Effector memory CD4-positive, alpha-beta T cell (primary cell): ENCODE measurements around the gene KRTAP10-7.
"Not testable (repeated sequence)": the region's sequence is repeated elsewhere in the genome, so short reads cannot be mapped to it uniquely, and the experiment has no call there.

Experiments
- DNase-seq, 3 donors: peaks; one replicate each; pipeline ENCODE4 v3.0.0-alpha.2; 2020
- H3K27ac ChIP-seq: 2 replicates; pipeline ENCODE4 v1.7.0; 2013; ENCODE audit warnings: mild to moderate bottlenecking, low read length, moderate library complexity; ENCODE audit not compliant: insufficient read depth, poor library complexity, severe bottlenecking
- H3K27me3 ChIP-seq: replicated peaks from 2 replicates; pipeline ENCODE4 v1.7.0; 2013; ENCODE audit warnings: mild to moderate bottlenecking, low read length; ENCODE audit not compliant: insufficient read depth, control insufficient read depth, poor library complexity, severe bottlenecking
- H3K36me3 ChIP-seq: 2 replicates; pipeline ENCODE4 v1.7.0; 2013; ENCODE audit warnings: mild to moderate bottlenecking, low read length, moderate library complexity; ENCODE audit not compliant: control insufficient read depth, insufficient read depth
- H3K4me1 ChIP-seq: 2 replicates; pipeline ENCODE4 v1.7.0; 2013; ENCODE audit warnings: low read length, mild to moderate bottlenecking; ENCODE audit not compliant: control insufficient read depth, insufficient read depth, poor library complexity, severe bottlenecking
- H3K4me3 ChIP-seq: 2 replicates; pipeline ENCODE4 v1.7.0; 2013; ENCODE audit warnings: low read length, low read depth, mild to moderate bottlenecking; ENCODE audit not compliant: insufficient read depth, poor library complexity, severe bottlenecking
- H3K9me3 ChIP-seq: 2 replicates; pipeline ENCODE4 v1.7.0; 2013; ENCODE audit warnings: mild to moderate bottlenecking, low read length, moderate library complexity; ENCODE audit not compliant: control insufficient read depth
- total RNA-seq, 3 donors: gene quantifications; one replicate each; lab custom pipeline; 2026; lab: John Stamatoyannopoulos, UW

The KRTAP10-7 gene
- 0 reads per million in 3 donors for total RNA-seq

GRCh38 chr21:44600118-44600978 is at the start of gene KRTAP10-7:
TSS of gene KRTAP10-7 (plus strand) at chr21:44600597. CDS start at chr21:44600622, 25 bp downstream.
- H3K4me1 ChIP-seq, DNase-seq, H3K27ac ChIP-seq, H3K36me3 ChIP-seq, H3K27me3 ChIP-seq, H3K4me3 ChIP-seq, H3K9me3 ChIP-seq: not testable (repeated sequence)

- Histone ChIP-seq H3K4me3 (no peak overlapping the region), H3K9me3 (no peaks in the 10 kb centered on the region), H3K36me3 (no peaks in the 10 kb centered on the region), H3K4me1 (peaks cover 9% of the 10 kb centered on the region), H3K27me3 (no peaks in the 10 kb centered on the region), H3K27ac (no peak overlapping the region)
- no peak for DNase-seq
Measured at GRCh38 chr21:44550807-44551206, 49.6 kb upstream of the KRTAP10-7 start.

GRCh38 chr21:44551340-44551961 is 48.9 kb upstream of the KRTAP10-7 start, which contains the start of gene KRTAP10-2:
TSS of gene KRTAP10-2 (minus strand) at chr21:44551505. CDS start at chr21:44551458, 47 bp downstream.
- DNase-seq: no peak
- Histone ChIP-seq H3K9me3 (no peaks in the 10 kb centered on the region), H3K27me3 (no peaks in the 10 kb centered on the region)

GRCh38 chr21:44552136-44552535 is 48.3 kb upstream of the KRTAP10-7 start:
- no peak for DNase-seq
- H3K4me1 ChIP-seq: peaks cover 9% of the 10 kb centered on the region
- no peaks in the 10 kb centered on the region for H3K27me3 ChIP-seq
- no peaks in the 10 kb centered on the region for H3K9me3 ChIP-seq
- no peaks in the 10 kb centered on the region for H3K36me3 ChIP-seq
- no peak overlapping the region for H3K27ac ChIP-seq
- H3K4me3 ChIP-seq: no peak overlapping the region

More at GRCh38 chr21:44551340-44551961, 48.9 kb upstream of the KRTAP10-7 start, which contains the start of gene KRTAP10-2:
- Histone ChIP-seq H3K4me1 (peaks cover 9% of the 10 kb centered on the region), H3K27ac (no peak within 1 kb of the TSS), H3K4me3 (no peak within 1 kb of the TSS), H3K36me3 (no peaks in the 10 kb centered on the region)

GRCh38 chr21:44552681-44553080 is 47.7 kb upstream of the KRTAP10-7 start:
- H3K27ac ChIP-seq: no peak overlapping the region
- peaks cover 4% of the 10 kb centered on the region for H3K4me1 ChIP-seq
- H3K4me3 ChIP-seq: no peak overlapping the region
- no peaks in the 10 kb centered on the region for H3K27me3 ChIP-seq
- H3K36me3 ChIP-seq: no peaks in the 10 kb centered on the region
- no peak for DNase-seq
- H3K9me3 ChIP-seq: no peaks in the 10 kb centered on the region

- no peaks in the 10 kb centered on the region for H3K36me3 ChIP-seq
- H3K4me1 ChIP-seq: no peaks in the 10 kb centered on the region
- no peaks in the 10 kb centered on the region for H3K27me3 ChIP-seq
- H3K9me3 ChIP-seq: no peaks in the 10 kb centered on the region
- no peak for DNase-seq
- no peak overlapping the region for H3K27ac ChIP-seq
- H3K4me3 ChIP-seq: no peak overlapping the region
Measured at GRCh38 chr21:44555200-44555875, 45.1 kb upstream of the KRTAP10-7 start.

- H3K27me3 ChIP-seq: no peaks in the 10 kb centered on the region
- no peak for DNase-seq
Measured at GRCh38 chr21:44556879-44557278, 43.5 kb upstream of the KRTAP10-7 start.

GRCh38 chr21:44557491-44558328 is 42.7 kb upstream of the KRTAP10-7 start:
- Histone ChIP-seq H3K36me3 (no peaks in the 10 kb centered on the region), H3K27ac (no peak overlapping the region), H3K4me3 (no peak overlapping the region), H3K9me3 (no peaks in the 10 kb centered on the region), H3K4me1 (no peaks in the 10 kb centered on the region), H3K27me3 (no peaks in the 10 kb centered on the region)
- no peak for DNase-seq

More at GRCh38 chr21:44556879-44557278, 43.5 kb upstream of the KRTAP10-7 start:
- Histone ChIP-seq H3K4me3 (no peak overlapping the region), H3K27ac (no peak overlapping the region), H3K4me1 (no peaks in the 10 kb centered on the region), H3K36me3 (no peaks in the 10 kb centered on the region), H3K9me3 (no peaks in the 10 kb centered on the region)

- H3K27ac ChIP-seq, H3K27me3 ChIP-seq, H3K36me3 ChIP-seq, H3K9me3 ChIP-seq, DNase-seq, H3K4me1 ChIP-seq, H3K4me3 ChIP-seq: not testable (repeated sequence)
Measured at GRCh38 chr21:44558329-44558675, 42.1 kb upstream of the KRTAP10-7 start.
